Activated T-cell treated with anti-CD3 and anti-CD28 coated beads, Interleukin-2, amount 50 U/mL, for 24 hours (primary cell): ENCODE results near the gene ZSWIM6.

ENCODE experiments used
- DNase-seq: peaks from one replicate; pipeline ENCODE4 v3.0.0-alpha.2; 2020
- H3K27ac Mint-ChIP-seq: 2 replicates; pipeline ENCODE4 v1.8.0; 2020; ENCODE audit warnings: mild to moderate bottlenecking, mixed read lengths
- H3K27me3 Mint-ChIP-seq: 2 replicates; pipeline ENCODE4 v1.8.0; 2020; ENCODE audit warnings: mixed read lengths
- H3K36me3 Mint-ChIP-seq: 2 replicates; pipeline ENCODE4 v1.8.0; 2020; ENCODE audit warnings: low read depth, mixed read lengths
- H3K4me1 Mint-ChIP-seq: 2 replicates; pipeline ENCODE4 v1.8.0; 2020; ENCODE audit warnings: low read depth, mixed read lengths
- H3K4me3 Mint-ChIP-seq: 2 replicates; pipeline ENCODE4 v1.8.0; 2020; ENCODE audit warnings: mild to moderate bottlenecking, moderate library complexity, mixed read lengths
- H3K9me3 Mint-ChIP-seq: 2 replicates; pipeline ENCODE4 v1.8.0; 2020; ENCODE audit warnings: mixed read lengths

The ZSWIM6 gene

GRCh38 chr5:61465066-61465465 is 133.0 kb downstream of the ZSWIM6 start:
- no peaks in the 10 kb centered on the region for H3K9me3 Mint-ChIP-seq
- no peak overlapping the region for H3K27ac Mint-ChIP-seq
- DNase-seq = no peak
- no peaks in the 10 kb centered on the region for H3K36me3 Mint-ChIP-seq
- H3K4me3 Mint-ChIP-seq = no peak overlapping the region
- H3K27me3 Mint-ChIP-seq = no peaks in the 10 kb centered on the region
- H3K4me1 Mint-ChIP-seq = peaks cover 32% of the 10 kb centered on the region

DNA sequence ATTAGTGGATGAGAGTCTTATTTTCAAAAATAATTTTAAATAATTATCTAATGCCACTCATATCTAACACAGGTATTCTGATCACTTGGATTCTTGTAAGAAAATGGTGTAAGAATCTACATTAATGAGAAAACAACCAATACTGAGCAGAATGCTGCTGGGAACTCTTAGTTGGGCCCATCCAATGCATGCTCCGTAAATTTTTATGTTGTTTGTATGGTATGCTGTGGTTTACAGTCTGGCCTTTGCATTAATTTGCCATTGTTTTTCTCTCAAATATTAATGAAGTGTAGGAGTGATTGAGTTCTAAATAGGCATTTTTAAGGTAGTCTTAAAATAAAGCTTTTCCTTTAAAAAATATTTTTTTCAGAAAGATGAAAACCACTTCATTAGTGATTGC is 133.4 kb downstream of the ZSWIM6 start:
- Mint-ChIP-seq H3K36me3 (no peaks in the 10 kb centered on the region), H3K4me3 (no peak overlapping the region), H3K27me3 (no peaks in the 10 kb centered on the region), H3K27ac (no peak overlapping the region), H3K9me3 (no peaks in the 10 kb centered on the region), H3K4me1 (peaks cover 35% of the 10 kb centered on the region)
- DNase-seq = no peak

DNA sequence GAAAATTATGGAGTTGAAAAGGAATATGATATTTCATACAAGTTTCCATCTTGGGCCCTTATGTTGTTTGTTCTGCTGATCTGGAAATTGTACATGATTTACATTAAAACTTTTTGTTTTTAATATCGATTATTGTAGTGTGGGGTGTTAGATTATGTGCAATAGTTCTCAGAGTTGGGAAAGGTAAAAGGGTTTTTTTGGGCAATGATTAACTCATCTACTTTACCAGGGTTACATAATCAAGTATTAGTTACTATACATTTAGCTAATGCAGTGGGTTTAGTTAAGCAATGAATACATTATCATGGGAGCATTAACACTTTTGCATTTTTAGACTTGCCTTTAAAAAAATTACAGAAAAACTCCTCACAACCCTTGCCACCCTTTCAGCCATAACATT is 134.0 kb downstream of the ZSWIM6 start:
- Mint-ChIP-seq H3K9me3 (peaks cover 4% of the 10 kb centered on the region), H3K36me3 (no peaks in the 10 kb centered on the region), H3K4me1 (peaks cover 38% of the 10 kb centered on the region), H3K4me3 (no peak overlapping the region), H3K27ac (no peak overlapping the region), H3K27me3 (no peaks in the 10 kb centered on the region)
- no peak for DNase-seq

DNA sequence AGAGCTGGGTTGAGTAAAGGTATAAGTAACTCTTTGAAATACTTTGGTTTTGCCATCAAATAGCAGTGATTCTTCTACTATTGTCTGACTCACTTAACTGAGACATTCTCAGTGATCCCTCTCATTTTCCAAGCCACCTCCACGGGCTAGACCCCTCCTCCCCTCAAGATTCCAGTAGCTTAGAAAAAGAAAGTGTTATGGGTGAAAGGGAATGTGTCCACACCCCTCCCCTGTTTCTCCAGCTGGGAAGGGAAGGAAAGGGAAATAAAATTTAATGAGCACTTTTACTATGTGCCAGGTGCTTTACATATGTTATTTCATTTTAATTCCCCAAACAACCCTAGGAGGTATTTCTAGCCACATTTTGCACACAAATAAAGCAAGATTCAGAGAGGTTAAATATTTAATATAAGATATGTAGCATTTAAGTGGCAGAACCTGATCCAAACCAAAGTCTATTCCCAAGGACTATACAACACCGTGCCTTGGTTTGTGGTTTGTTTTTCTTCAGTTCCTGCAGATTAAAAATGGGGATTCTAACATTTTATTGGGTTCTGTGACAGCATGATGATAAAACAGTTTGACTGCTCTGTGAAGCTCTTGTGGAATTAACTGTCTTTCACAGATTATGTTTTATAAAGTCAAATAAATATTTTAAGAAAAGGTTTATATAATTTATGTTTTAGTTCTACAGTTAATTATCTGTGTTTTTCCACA is 135.9 kb downstream of the ZSWIM6 start:
- no peaks in the 10 kb centered on the region for H3K27me3 Mint-ChIP-seq
- peaks cover 5% of the 10 kb centered on the region for H3K9me3 Mint-ChIP-seq
- H3K4me1 Mint-ChIP-seq = peaks cover 50% of the 10 kb centered on the region
- peaks cover 6% of the 10 kb centered on the region for H3K36me3 Mint-ChIP-seq
- H3K4me3 Mint-ChIP-seq = no peak overlapping the region
- DNase-seq = no peak
- no peak overlapping the region for H3K27ac Mint-ChIP-seq

DNA sequence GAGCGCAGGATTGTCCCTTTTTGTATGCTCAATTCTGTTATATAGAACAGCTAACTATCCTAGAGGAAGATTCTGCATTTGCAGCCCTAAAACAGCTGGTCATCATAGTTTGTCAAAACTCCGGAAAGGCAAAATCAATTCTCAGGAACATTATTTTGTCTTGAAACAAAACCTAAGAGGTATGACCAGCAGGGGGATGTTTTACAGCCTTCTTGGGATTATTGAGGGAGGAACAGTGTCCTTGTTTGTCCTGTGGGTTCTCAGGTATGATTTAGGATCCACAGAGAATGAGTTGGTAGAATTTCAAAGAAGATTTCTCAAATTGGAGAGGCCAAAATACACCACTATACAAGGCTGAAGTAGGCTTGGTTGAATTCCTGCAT is 136.4 kb downstream of the ZSWIM6 start:
- Mint-ChIP-seq H3K27me3 (no peaks in the 10 kb centered on the region), H3K27ac (no peak overlapping the region), H3K4me3 (no peak overlapping the region), H3K9me3 (peaks cover 5% of the 10 kb centered on the region), H3K4me1 (peaks cover 47% of the 10 kb centered on the region), H3K36me3 (peaks cover 7% of the 10 kb centered on the region)
- no peak for DNase-seq

- H3K27ac Mint-ChIP-seq = no peak overlapping the region
- no peak for DNase-seq
- no peaks in the 10 kb centered on the region for H3K27me3 Mint-ChIP-seq
- H3K4me3 Mint-ChIP-seq = no peak overlapping the region
- peaks cover 21% of the 10 kb centered on the region for H3K36me3 Mint-ChIP-seq
- H3K9me3 Mint-ChIP-seq = peaks cover 5% of the 10 kb centered on the region
- H3K4me1 Mint-ChIP-seq = peaks cover 41% of the 10 kb centered on the region
Observed at GRCh38 chr5:61471352-61471751, 139.3 kb downstream of the ZSWIM6 start.

DNA sequence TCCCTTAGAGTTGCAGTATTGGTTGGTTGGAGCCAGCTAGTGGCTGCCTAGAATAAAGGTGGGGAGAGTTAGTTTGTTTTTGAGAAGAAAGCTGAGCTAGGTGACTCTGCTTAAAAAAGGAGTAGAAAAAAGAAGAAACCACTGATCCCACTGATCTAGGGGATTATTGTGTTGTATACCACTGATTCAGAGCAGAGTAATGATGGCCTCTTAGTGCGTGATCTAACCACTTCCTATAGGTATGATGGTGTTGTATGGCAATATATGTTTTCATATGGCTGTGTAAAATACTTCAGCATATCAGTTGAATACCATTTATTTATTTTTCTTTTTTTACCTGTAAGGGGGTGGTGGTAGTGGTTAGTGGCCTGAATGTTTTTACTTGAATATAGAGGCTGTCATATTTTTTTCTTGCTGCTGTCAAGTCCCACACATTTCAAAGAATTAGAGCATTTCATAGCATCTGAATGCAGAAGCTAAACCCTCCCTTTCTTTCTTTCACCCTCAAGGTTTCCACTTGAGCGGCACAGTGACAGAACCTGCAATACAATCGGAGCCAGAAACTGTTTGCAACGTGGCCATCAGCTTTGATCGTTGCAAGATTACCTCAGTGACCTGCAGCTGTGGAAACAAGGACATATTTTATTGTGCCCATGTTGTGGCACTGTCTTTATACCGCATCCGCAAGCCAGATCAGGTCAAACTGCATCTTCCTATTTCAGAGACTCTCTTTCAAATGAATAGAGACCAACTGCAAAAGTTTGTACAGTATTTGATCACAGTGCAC is 140.3 kb downstream of the ZSWIM6 start:
- DNase-seq = no peak
- Mint-ChIP-seq H3K9me3 (peaks cover 5% of the 10 kb centered on the region), H3K27ac (no peak overlapping the region), H3K4me3 (no peak overlapping the region), H3K36me3 (peaks cover 23% of the 10 kb centered on the region), H3K4me1 (peaks cover 43% of the 10 kb centered on the region), H3K27me3 (no peaks in the 10 kb centered on the region)

DNA sequence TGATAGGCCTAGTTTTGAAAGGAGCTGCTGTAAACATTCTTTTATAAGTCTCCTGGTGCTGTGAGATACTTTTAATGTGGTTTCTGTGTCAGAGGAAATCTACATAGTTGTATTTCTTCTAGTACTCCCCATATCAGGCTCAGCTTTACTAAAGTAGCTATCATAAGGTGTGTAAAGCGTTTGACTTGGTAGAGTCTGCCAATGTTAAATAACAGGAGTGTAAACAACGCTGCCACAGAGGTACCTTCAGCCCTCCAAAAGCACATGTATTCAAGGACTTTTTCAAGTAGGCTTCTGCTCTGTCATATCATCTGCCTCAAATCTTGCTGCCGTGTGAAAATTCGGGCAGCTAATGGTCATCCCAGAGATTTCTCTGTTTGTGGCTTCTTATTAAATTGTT is 142.7 kb downstream of the ZSWIM6 start:
- Mint-ChIP-seq H3K4me3 (no peak overlapping the region), H3K27ac (no peak overlapping the region), H3K27me3 (no peaks in the 10 kb centered on the region), H3K4me1 (peaks cover 39% of the 10 kb centered on the region), H3K9me3 (peaks cover 5% of the 10 kb centered on the region), H3K36me3 (peaks cover 31% of the 10 kb centered on the region)
- no peak for DNase-seq

DNA sequence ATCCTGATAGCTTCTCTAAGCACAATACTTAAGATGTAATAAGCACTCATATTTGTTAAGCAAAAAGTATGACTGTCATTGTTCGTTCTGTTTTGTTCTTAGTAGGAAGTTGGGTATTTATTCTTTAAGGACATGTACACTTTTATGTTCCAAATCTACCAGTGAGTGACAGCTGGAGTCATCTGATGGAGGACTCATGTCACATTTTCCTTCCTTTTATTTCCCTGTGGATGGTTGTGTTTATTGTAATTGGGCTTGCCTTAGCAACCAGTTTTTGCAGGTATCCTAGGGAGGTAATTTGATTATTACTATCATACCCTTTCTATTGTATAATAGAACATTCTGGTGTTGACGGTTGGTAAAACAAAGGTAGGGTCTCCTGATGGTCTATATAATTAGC is 145.7 kb downstream of the ZSWIM6 start:
- DNase-seq = no peak
- H3K27ac Mint-ChIP-seq = no peak overlapping the region
- H3K36me3 Mint-ChIP-seq = peaks cover 41% of the 10 kb centered on the region
- no peak overlapping the region for H3K4me3 Mint-ChIP-seq
- no peaks in the 10 kb centered on the region for H3K9me3 Mint-ChIP-seq
- no peaks in the 10 kb centered on the region for H3K27me3 Mint-ChIP-seq
- peaks cover 15% of the 10 kb centered on the region for H3K4me1 Mint-ChIP-seq

DNA sequence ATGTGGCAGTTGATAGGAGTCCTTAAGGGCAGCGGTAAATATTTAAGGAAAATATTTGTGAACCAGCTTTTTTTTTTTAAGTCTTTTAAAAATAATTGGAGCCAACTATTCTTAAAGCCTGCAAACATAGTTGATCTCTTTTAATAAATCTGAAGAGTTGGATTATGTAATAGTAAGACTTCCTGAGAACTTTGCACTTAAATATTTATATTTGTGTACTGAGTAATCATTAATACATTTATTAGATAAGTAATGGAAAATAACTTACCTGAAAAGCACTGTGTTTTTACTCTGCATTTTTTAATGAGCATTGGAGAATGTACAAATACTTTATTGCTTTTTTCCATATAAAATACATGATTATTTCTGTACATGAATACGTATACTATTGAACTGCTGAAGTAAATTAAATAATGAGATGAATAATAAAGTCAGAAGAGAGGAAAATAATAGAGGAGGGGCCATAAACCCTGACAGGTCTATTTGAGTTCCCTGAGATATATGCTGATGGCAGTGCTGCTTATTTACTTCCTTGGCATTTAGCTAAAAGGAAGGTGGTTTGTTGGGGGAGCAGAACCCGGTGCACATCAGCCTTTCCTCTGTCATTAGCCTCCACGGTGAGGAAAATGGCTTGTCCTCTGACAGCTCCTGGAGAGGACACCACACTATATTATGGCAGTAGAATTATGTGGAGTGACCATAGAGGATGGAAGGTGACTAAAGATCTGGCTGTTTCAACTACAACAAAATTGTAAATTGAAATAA is 148.0 kb downstream of the ZSWIM6 start:
- no peak for DNase-seq
- Mint-ChIP-seq H3K4me3 (no peak overlapping the region), H3K27me3 (no peaks in the 10 kb centered on the region), H3K36me3 (peaks cover 41% of the 10 kb centered on the region), H3K4me1 (peaks cover 7% of the 10 kb centered on the region), H3K9me3 (no peaks in the 10 kb centered on the region), H3K27ac (no peak overlapping the region)

- Mint-ChIP-seq H3K36me3 (peaks cover 38% of the 10 kb centered on the region), H3K27ac (no peak overlapping the region), H3K9me3 (peaks cover 3% of the 10 kb centered on the region), H3K27me3 (no peaks in the 10 kb centered on the region), H3K4me1 (peaks cover 11% of the 10 kb centered on the region), H3K4me3 (no peak overlapping the region)
- DNase-seq = no peak
Observed at GRCh38 chr5:61482980-61483379, 150.9 kb downstream of the ZSWIM6 start.

GRCh38 chr5:61486476-61486875 is 154.4 kb downstream of the ZSWIM6 start:
- Mint-ChIP-seq H3K9me3 (peaks cover 3% of the 10 kb centered on the region), H3K36me3 (peaks cover 29% of the 10 kb centered on the region), H3K27ac (no peak overlapping the region), H3K4me3 (no peak overlapping the region), H3K4me1 (peaks cover 11% of the 10 kb centered on the region), H3K27me3 (no peaks in the 10 kb centered on the region)
- DNase-seq = no peak

- H3K36me3 Mint-ChIP-seq = peaks cover 31% of the 10 kb centered on the region
- DNase-seq = no peak
- H3K4me3 Mint-ChIP-seq = no peak overlapping the region
- H3K27ac Mint-ChIP-seq = no peak overlapping the region
- H3K9me3 Mint-ChIP-seq = peaks cover 3% of the 10 kb centered on the region
- peaks cover 9% of the 10 kb centered on the region for H3K4me1 Mint-ChIP-seq
- H3K27me3 Mint-ChIP-seq = no peaks in the 10 kb centered on the region
Observed at GRCh38 chr5:61489574-61489973, 157.5 kb downstream of the ZSWIM6 start.

DNA sequence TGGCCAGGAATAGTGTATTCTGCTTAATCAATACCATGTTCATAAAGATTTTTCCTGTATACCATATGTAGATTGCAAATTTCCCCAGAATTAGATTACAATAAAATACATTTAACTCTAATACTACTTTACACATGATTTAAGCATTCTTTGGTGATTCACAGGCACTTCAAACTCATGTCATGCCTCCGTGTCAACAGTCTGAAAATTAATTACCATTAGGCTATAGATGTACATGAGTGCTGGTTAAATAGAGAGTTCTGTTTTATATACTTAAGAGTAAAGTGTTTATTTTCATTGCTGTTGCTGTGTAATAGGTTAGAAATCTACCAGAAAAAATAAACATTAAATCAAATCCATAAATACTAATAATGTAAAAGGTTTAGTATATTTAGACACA is 159.8 kb downstream of the ZSWIM6 start:
- no peaks in the 10 kb centered on the region for H3K4me1 Mint-ChIP-seq
- no peak overlapping the region for H3K4me3 Mint-ChIP-seq
- DNase-seq = no peak
- H3K27me3 Mint-ChIP-seq = no peaks in the 10 kb centered on the region
- H3K36me3 Mint-ChIP-seq = peaks cover 42% of the 10 kb centered on the region
- H3K27ac Mint-ChIP-seq = no peak overlapping the region
- H3K9me3 Mint-ChIP-seq = no peaks in the 10 kb centered on the region

GRCh38 chr5:61493973-61494372 is 161.9 kb downstream of the ZSWIM6 start:
- Mint-ChIP-seq H3K9me3 (no peaks in the 10 kb centered on the region), H3K36me3 (peaks cover 48% of the 10 kb centered on the region), H3K4me1 (peaks cover 2% of the 10 kb centered on the region), H3K4me3 (no peak overlapping the region), H3K27me3 (no peaks in the 10 kb centered on the region), H3K27ac (no peak overlapping the region)
- no peak for DNase-seq
